ENCODE measurements around the gene DST. TPM values are rescaled to one million over a fixed set of nuclear protein-coding genes. Genes with fewer than 3 reads are reported as not detected.

Gene DST
- total and polyA plus RNA-seq, 2 donors (not counting 1 experiment from before 2014, with no cell fraction given), result 78.6 to 670 TPM

GRCh38 chr6:56620229-56620868 is 22.3 kb downstream of the DST start:
- H3K27me3 ChIP-seq (ENCODE audit: control insufficient read depth, insufficient read depth, low read length), result no peaks in the 10 kb centered on the region
- no peaks in the 10 kb centered on the region for H3K79me2 ChIP-seq (ENCODE audit: control insufficient read depth, insufficient read depth, low read length)
- H2AFZ ChIP-seq (ENCODE audit: low read length), result no peak overlapping the region
- no peaks in the 10 kb centered on the region for H3K9me3 ChIP-seq (ENCODE audit: control insufficient read depth, insufficient read depth, low read depth, low read length)
- H3K9ac ChIP-seq (ENCODE audit: insufficient read depth, low read length), result no peak overlapping the region
- TF ChIP-seq EZH2 (IDR thresholded peaks at IDR 0.05; ENCODE audit: low read length, missing control alignments), result no peak
- TF ChIP-seq CTCF (conservative IDR thresholded peaks at IDR 0.05 in 1 of 2, IDR thresholded peaks at IDR 0.05 in 1 of 2; ENCODE audit: low read depth in 1 of 2, low read length in 2 of 2), result no peak
- no peak overlapping the region for H3K27ac ChIP-seq (ENCODE audit: insufficient read depth, low read length)
- no peak overlapping the region for H3K4me3 ChIP-seq (replicated peaks in 1 of 4; ENCODE audit: control extremely low read depth in 1 of 4, insufficient read depth in 1 of 4, low read depth in 3 of 4, low read length in 4 of 4)
- H3K36me3 ChIP-seq (ENCODE audit: control insufficient read depth, insufficient read depth, low read length), result peaks cover 19% of the 10 kb centered on the region
- no peak overlapping the region for H3K4me2 ChIP-seq (ENCODE audit: extremely low read depth, insufficient read depth, low read length)
- H4K20me1 ChIP-seq (ENCODE audit: control insufficient read depth, extremely low read depth, insufficient read depth, low read length), result no peaks in the 10 kb centered on the region
- DNase-seq (ENCODE audit: low read depth in 2 of 2), result no peak
- H3K4me1 ChIP-seq (ENCODE audit: control insufficient read depth, extremely low read depth, insufficient read depth, low read length), result no peaks in the 10 kb centered on the region

- H3K79me2 ChIP-seq (ENCODE audit: control insufficient read depth, insufficient read depth, low read length), result no peaks in the 10 kb centered on the region
- no peaks in the 10 kb centered on the region for H3K4me1 ChIP-seq (ENCODE audit: control insufficient read depth, extremely low read depth, insufficient read depth, low read length)
- TF ChIP-seq CTCF (conservative IDR thresholded peaks at IDR 0.05 in 1 of 2, IDR thresholded peaks at IDR 0.05 in 1 of 2; ENCODE audit: low read depth in 1 of 2, low read length in 2 of 2), result peak in 1 of 2 donors; percentile 26
- no peak for TF ChIP-seq EZH2 (IDR thresholded peaks at IDR 0.05; ENCODE audit: low read length, missing control alignments)
- no peak overlapping the region for H3K4me3 ChIP-seq (replicated peaks in 1 of 4; ENCODE audit: control extremely low read depth in 1 of 4, insufficient read depth in 1 of 4, low read depth in 3 of 4, low read length in 4 of 4)
- DNase-seq (ENCODE audit: low read depth in 2 of 2), result no peak
- no peaks in the 10 kb centered on the region for H4K20me1 ChIP-seq (ENCODE audit: control insufficient read depth, extremely low read depth, insufficient read depth, low read length)
- H2AFZ ChIP-seq (ENCODE audit: low read length), result no peak overlapping the region
- H3K27me3 ChIP-seq (ENCODE audit: control insufficient read depth, insufficient read depth, low read length), result no peaks in the 10 kb centered on the region
- H3K9me3 ChIP-seq (ENCODE audit: control insufficient read depth, insufficient read depth, low read depth, low read length), result no peaks in the 10 kb centered on the region
- no peak overlapping the region for H3K4me2 ChIP-seq (ENCODE audit: extremely low read depth, insufficient read depth, low read length)
- no peak overlapping the region for H3K27ac ChIP-seq (ENCODE audit: insufficient read depth, low read length)
- no peak overlapping the region for H3K9ac ChIP-seq (ENCODE audit: insufficient read depth, low read length)
- peaks cover 19% of the 10 kb centered on the region for H3K36me3 ChIP-seq (ENCODE audit: control insufficient read depth, insufficient read depth, low read length)
These were observed 24.6 kb downstream of the DST start for GRCh38 chr6:56618050-56618449.

GRCh38 chr6:56616967-56617366 is 25.7 kb downstream of the DST start:
- no peaks in the 10 kb centered on the region for H3K4me1 ChIP-seq (ENCODE audit: control insufficient read depth, extremely low read depth, insufficient read depth, low read length)
- no peak overlapping the region for H3K27ac ChIP-seq (ENCODE audit: insufficient read depth, low read length)
- H3K9me3 ChIP-seq (ENCODE audit: control insufficient read depth, insufficient read depth, low read depth, low read length), result no peaks in the 10 kb centered on the region
- no peaks in the 10 kb centered on the region for H4K20me1 ChIP-seq (ENCODE audit: control insufficient read depth, extremely low read depth, insufficient read depth, low read length)
- no peaks in the 10 kb centered on the region for H3K79me2 ChIP-seq (ENCODE audit: control insufficient read depth, insufficient read depth, low read length)
- TF ChIP-seq CTCF (conservative IDR thresholded peaks at IDR 0.05 in 1 of 2, IDR thresholded peaks at IDR 0.05 in 1 of 2; ENCODE audit: low read depth in 1 of 2, low read length in 2 of 2), result no peak
- TF ChIP-seq EZH2 (IDR thresholded peaks at IDR 0.05; ENCODE audit: low read length, missing control alignments), result no peak
- peaks cover 19% of the 10 kb centered on the region for H3K36me3 ChIP-seq (ENCODE audit: control insufficient read depth, insufficient read depth, low read length)
- H3K9ac ChIP-seq (ENCODE audit: insufficient read depth, low read length), result no peak overlapping the region
- no peak overlapping the region for H3K4me2 ChIP-seq (ENCODE audit: extremely low read depth, insufficient read depth, low read length)
- H2AFZ ChIP-seq (ENCODE audit: low read length), result no peak overlapping the region
- H3K4me3 ChIP-seq (replicated peaks in 1 of 4; ENCODE audit: control extremely low read depth in 1 of 4, insufficient read depth in 1 of 4, low read depth in 3 of 4, low read length in 4 of 4), result no peak overlapping the region
- no peak for DNase-seq (ENCODE audit: low read depth in 2 of 2)
- no peaks in the 10 kb centered on the region for H3K27me3 ChIP-seq (ENCODE audit: control insufficient read depth, insufficient read depth, low read length)
